Measurements from ENCODE around the gene ATP5IF1.
A peak's percentile ranks its signal among the peaks of the same experiment; 100 is the strongest.

ATP5IF1 gene

DNA sequence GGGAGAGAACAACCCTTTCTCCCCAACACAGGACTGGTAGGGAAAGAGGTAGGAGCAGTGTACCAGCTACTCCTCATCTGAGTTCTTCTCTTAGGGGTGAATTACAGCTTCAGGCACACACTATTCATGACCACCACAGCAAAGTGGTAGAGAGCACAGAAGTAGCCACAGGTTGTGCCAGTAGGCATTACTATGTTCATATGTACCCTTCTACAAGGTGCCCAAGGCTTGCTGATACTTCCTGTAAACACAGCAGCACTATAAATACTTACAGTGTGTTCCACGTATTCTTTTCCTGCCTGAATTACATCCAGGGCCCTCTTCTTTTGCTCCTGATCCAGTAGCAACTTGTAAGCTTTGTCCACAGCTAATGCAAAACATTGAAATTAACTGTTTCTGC lies 26.2 kb upstream of the ATP5IF1 start:
- no peak overlapping the region for H3K9ac ChIP-seq (ENCODE audit: low read depth, low read length)

DNA sequence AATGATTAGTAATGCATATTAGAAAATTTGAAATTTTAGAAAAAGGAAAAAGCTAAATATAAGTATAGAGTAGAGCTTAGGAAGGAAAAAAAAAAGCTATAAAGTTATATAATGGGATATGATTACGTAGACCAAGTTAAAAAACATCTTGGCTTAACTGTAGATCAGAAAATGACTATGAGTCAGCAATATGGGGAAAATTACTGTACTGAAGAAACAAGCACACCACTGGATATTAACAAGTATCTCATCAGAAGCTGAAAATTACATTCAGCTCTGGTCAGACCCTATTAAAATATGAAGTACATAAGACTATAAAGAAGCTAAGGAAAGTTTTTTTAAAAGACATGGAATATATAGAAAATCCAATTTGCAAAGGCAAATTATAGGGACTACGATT lies 22.6 kb upstream of the ATP5IF1 start:
- no peak overlapping the region for H3K9ac ChIP-seq (ENCODE audit: low read depth, low read length)
- peaks cover 7% of the 10 kb centered on the region for H3K36me3 ChIP-seq (ENCODE audit: insufficient read depth, low read length)
- H3K4me1 ChIP-seq (ENCODE audit: insufficient read depth, low read length): no peaks in the 10 kb centered on the region
- no peaks in the 10 kb centered on the region for H3K9me3 ChIP-seq (ENCODE audit: control insufficient read depth, insufficient read depth, low read length)

More for the DNA sequence above, 26.2 kb upstream of the ATP5IF1 start:
- H3K4me1 ChIP-seq (ENCODE audit: insufficient read depth, low read length): no peaks in the 10 kb centered on the region
- no peaks in the 10 kb centered on the region for H3K9me3 ChIP-seq (ENCODE audit: control insufficient read depth, insufficient read depth, low read length)
- peaks cover 9% of the 10 kb centered on the region for H3K36me3 ChIP-seq (ENCODE audit: insufficient read depth, low read length)

DNA sequence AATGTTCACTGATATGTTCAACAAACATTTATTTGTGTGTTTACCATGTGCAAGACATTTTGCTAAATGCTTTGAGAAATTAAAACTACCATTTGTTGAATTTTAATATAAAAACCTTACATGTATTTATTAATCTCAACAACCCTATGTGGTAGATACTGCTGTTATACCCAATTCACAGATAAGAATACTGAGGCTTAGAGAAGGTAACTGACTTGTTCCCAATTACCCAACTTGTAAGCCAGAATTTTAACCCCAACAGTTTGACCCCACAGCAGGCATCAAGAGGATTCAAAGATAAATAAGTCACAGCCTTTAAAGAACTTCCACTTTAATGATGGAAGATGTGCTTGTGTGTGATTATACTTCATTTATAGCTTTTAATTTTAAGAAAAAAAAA lies 6.8 kb upstream of the ATP5IF1 start:
- Histone ChIP-seq H3K9me3 (ENCODE audit: control insufficient read depth, insufficient read depth, low read length) (no peaks in the 10 kb centered on the region; the same call in 1 of the 2 replicates), H3K36me3 (ENCODE audit: insufficient read depth, low read length) (peaks cover 5% of the 10 kb centered on the region), H3K9ac (ENCODE audit: low read depth, low read length) (no peak overlapping the region), H3K4me1 (ENCODE audit: insufficient read depth, low read length) (no peaks in the 10 kb centered on the region)

DNA sequence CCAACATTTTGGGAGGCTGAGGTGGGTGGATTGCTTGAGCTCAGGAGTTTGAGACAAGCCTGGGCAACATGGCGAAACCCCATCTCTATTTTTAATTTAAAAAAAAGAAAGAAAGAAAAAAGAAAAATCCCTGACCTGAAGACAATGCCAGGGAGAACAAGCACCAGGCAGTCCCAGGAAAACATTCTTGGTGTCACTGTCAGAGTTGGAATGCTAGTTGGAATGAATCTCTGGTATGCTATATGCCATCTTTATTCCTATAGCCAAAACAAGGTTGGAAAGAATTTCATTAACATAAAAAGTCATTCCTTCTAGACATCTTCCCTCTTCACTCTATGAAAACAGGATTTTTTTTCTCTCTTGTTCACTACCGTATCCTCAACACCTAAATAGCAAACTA lies 5.9 kb upstream of the ATP5IF1 start:
- Histone ChIP-seq H3K9ac (ENCODE audit: low read depth, low read length) (no peak overlapping the region), H3K9me3 (ENCODE audit: control insufficient read depth, insufficient read depth, low read length) (no peaks in the 10 kb centered on the region; the same call in 1 of the 2 replicates), H3K36me3 (ENCODE audit: insufficient read depth, low read length) (peaks cover 5% of the 10 kb centered on the region), H3K4me1 (ENCODE audit: insufficient read depth, low read length) (no peaks in the 10 kb centered on the region)

DNA sequence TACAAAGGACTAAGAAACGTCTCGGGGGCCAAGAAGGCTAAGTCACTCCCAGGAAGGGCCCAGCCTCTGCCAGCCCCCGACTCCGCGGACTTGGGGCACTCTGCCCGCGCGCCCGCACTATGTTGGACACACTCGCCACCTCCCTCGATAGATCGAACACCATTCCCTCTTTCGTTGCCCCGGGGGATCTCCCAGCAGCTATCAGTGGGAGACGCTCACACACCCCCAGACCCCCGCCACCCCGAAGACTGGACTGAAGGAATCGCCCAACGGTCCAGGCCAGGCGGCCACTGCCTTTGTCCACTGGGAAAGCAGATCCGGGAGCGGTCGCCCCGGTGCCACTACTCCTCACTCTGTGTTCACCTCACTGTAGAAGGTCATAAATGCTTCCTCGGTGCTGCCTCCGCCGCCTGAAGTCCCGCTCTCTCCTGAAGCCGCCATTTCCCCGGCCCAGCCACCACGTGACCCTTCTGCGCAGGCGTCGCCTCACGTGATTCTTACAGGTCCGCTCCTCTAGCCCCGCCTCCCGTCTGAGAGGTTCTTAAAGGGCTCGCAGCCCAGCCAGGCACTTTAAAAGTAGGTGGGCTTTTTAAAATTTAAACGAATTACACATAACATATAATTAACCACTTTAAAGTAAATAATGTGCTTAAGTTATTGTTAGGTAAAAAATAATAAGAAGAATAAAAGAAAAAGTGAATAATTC lies 3.2 kb upstream of the ATP5IF1 start, which contains the start of gene DNAJC8:
Gene DNAJC8 (minus strand): TSS at position 472 of the 706 bp plus-strand sequence. CDS start 31 bp downstream, at position 441.
- H3K36me3 ChIP-seq (ENCODE audit: insufficient read depth, low read length): peaks cover 5% of the 10 kb centered on the region
- no peaks in the 10 kb centered on the region; the same call in 1 of the 2 replicates for H3K9me3 ChIP-seq (ENCODE audit: control insufficient read depth, insufficient read depth, low read length)
- peak within 1 kb of the TSS; percentile 78 for H3K9ac ChIP-seq (ENCODE audit: low read depth, low read length)
- H3K4me1 ChIP-seq (ENCODE audit: insufficient read depth, low read length): 0 out of 2 replicates have a peak, but pooled peaks cover 7% of the 10 kb centered on the region

DNA sequence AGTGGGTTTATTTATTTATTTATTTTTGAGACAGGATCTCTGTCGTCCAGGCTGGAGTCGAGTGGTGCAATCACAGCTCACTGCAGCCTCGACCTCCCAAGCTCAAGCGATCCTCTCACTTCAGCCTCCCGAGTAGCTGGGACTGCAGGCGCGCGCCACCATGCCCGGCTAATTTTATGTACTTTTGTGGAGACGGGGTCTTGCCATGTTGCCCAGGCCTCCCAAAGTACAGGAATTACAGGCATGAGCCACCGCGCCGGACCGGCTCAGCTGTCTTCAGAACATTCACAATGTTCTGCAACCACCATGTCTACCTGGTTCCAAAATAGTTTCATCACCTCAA lies 2.7 kb upstream of the ATP5IF1 start:
- peaks cover 9% of the 10 kb centered on the region for H3K36me3 ChIP-seq (ENCODE audit: insufficient read depth, low read length)
- H3K4me1 ChIP-seq (ENCODE audit: insufficient read depth, low read length): 0 out of 2 replicates have a peak, but pooled peaks cover 7% of the 10 kb centered on the region
- H3K9ac ChIP-seq (ENCODE audit: low read depth, low read length): peak overlapping the region; percentile 78; the same call in 1 of the 2 replicates

DNA sequence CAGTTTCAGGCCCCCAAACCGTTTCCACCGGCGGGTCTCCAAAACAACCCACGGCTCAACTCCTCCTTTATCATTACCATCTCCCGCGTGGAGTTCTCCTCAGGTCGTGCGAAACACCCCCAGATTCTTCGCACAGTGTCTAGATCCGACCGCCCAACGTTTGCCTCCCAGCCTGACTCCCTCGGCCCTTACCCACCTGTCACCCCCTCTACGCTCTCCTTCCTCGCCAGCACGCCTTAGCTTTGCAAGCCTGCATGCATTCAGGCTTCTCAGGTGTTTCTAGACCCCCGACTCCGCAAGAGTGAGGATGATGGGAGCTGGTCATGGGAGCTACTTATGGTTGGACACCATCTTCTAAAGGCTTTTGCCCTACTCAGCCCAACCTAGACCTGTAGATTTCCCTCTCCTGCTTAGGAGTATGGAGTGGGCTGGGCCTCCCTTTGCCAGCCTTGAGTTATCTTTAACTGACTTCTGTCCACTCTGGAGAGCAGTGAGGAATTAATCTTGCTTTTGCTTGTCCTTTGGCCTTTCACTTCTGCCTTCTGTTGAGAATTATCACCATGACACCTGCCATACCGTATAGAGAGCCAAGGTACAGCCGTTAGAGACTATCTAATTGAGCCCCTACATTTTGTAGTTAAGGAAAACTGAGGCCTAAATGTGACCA lies 865 bp downstream of the ATP5IF1 start:
- Histone ChIP-seq H3K4me1 (ENCODE audit: insufficient read depth, low read length) (0 out of 2 replicates have a peak, but pooled peaks cover 7% of the 10 kb centered on the region), H3K9me3 (ENCODE audit: control insufficient read depth, insufficient read depth, low read length) (no peaks in the 10 kb centered on the region; the same call in 1 of the 2 replicates), H3K36me3 (ENCODE audit: insufficient read depth, low read length) (peaks cover 6% of the 10 kb centered on the region; the same call in 1 of the 2 replicates), H3K9ac (ENCODE audit: low read depth, low read length) (peak overlapping the region; percentile 92)

More for the DNA sequence above, 2.7 kb upstream of the ATP5IF1 start:
- no peaks in the 10 kb centered on the region; the same call in 1 of the 2 replicates for H3K9me3 ChIP-seq (ENCODE audit: control insufficient read depth, insufficient read depth, low read length)

DNA sequence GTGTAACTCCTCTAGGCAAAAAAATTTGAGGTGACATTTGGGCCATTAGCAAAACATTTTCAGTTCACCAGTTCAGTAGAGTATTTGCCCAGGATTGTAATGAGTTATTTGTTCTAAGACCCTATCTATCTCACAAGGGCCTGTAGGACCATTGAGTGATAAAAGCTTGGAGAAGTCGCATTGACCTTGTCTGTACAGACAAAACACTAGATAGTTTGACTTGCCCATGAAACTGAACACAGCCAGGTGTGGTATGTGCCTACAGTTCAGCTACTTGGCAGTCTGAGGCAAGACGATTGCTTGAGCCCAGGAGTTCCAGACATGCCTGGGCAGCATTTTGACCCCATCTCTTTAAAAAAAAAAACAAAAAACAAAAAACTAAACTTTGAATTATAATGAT lies 3.1 kb downstream of the ATP5IF1 start:
- Histone ChIP-seq H3K4me1 (ENCODE audit: insufficient read depth, low read length) (0 out of 2 replicates have a peak, but pooled peaks cover 7% of the 10 kb centered on the region), H3K9me3 (ENCODE audit: control insufficient read depth, insufficient read depth, low read length) (no peaks in the 10 kb centered on the region), H3K36me3 (ENCODE audit: insufficient read depth, low read length) (peaks cover 6% of the 10 kb centered on the region), H3K9ac (ENCODE audit: low read depth, low read length) (no peak overlapping the region)

DNA sequence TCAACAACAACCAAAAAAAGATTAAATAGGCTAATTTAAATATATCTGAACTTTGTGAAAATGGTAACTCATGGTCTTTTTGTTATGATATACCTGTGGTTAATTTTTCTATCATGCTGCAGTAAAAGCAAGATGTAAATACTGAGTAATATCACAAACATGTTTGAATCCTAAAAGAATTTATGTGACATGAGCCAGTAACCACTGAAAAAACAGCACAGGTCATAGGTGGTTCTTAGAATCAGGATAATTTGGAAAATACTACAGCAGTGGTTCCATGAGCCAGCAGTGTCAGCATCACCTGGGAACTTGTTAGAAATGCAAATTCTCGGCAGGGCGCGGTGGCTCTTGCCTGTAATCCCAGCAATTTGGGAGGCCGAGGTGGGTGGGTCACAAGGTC lies 4.1 kb downstream of the ATP5IF1 start:
- Histone ChIP-seq H3K36me3 (ENCODE audit: insufficient read depth, low read length) (peaks cover 6% of the 10 kb centered on the region), H3K9me3 (ENCODE audit: control insufficient read depth, insufficient read depth, low read length) (no peaks in the 10 kb centered on the region), H3K4me1 (ENCODE audit: insufficient read depth, low read length) (0 out of 2 replicates have a peak, but pooled peaks cover 7% of the 10 kb centered on the region), H3K9ac (ENCODE audit: low read depth, low read length) (no peak overlapping the region)

DNA sequence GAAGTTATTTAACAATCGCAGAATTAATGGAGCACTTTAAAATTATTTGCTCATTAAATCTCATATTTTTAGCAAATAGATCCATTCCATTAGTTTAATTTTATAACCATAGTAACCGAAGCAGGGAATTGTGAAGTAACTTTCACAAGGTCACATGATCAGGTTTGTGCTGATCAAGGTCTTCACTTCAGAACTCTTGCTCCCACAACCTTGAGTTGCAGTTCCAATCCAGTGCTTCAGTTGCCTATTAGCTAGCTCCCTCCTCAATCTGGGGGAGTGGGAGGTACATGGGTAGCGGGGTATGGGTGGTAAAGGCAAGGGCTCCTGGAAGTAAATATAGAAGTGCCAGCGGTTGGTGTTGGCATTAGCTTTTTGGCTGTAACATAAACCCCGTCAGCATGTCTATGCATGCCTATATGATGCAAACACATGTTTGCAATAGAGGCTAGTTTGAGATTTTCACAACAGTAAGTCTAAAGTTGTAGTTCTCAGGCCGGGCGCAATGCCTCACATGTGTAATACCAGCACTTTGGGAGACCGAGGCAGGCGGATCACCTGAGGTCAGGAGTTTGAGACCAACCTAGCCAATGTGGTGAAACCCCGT lies 5.8 kb downstream of the ATP5IF1 start:
- no peak overlapping the region for H3K9ac ChIP-seq (ENCODE audit: low read depth, low read length)
- no peaks in the 10 kb centered on the region for H3K9me3 ChIP-seq (ENCODE audit: control insufficient read depth, insufficient read depth, low read length)
- 0 out of 2 replicates have a peak, but pooled peaks cover 7% of the 10 kb centered on the region for H3K4me1 ChIP-seq (ENCODE audit: insufficient read depth, low read length)
- H3K36me3 ChIP-seq (ENCODE audit: insufficient read depth, low read length): peaks cover 6% of the 10 kb centered on the region

DNA sequence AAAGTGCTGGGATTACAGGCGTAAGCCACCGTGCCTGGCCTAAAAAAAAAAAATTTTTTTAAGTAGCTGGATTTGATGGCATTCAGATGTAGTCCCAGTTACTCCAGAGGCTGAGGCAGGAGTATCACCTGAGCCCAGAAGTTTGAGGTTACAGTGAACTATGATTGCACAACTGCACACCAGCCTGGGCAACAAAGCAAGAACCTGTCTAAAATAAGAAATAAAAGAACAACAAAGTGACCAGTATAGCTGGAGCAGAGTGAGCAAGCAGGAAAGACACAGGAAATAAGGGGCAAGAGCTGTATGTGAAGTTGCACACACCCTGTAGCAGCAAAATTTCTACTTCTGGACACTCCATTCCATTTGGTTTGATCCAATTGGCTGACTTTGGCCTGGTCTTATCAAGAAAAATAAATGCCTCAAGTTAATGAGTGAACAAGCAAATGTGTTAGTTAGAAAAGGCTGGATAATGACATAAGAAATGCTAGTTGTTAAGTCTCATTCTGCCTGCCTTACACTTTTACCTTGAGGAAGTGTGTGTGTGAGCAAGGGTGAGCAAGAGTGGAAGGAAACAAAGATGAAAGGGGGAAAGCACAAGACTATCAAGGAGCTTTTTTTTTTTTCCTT lies 7.9 kb downstream of the ATP5IF1 start:
- H3K9me3 ChIP-seq (ENCODE audit: control insufficient read depth, insufficient read depth, low read length): no peaks in the 10 kb centered on the region
- no peak overlapping the region for H3K9ac ChIP-seq (ENCODE audit: low read depth, low read length)
- peaks cover 11% of the 10 kb centered on the region for H3K4me1 ChIP-seq (ENCODE audit: insufficient read depth, low read length)
- H3K36me3 ChIP-seq (ENCODE audit: insufficient read depth, low read length): no peaks in the 10 kb centered on the region; the same call in none of the 2 replicates

DNA sequence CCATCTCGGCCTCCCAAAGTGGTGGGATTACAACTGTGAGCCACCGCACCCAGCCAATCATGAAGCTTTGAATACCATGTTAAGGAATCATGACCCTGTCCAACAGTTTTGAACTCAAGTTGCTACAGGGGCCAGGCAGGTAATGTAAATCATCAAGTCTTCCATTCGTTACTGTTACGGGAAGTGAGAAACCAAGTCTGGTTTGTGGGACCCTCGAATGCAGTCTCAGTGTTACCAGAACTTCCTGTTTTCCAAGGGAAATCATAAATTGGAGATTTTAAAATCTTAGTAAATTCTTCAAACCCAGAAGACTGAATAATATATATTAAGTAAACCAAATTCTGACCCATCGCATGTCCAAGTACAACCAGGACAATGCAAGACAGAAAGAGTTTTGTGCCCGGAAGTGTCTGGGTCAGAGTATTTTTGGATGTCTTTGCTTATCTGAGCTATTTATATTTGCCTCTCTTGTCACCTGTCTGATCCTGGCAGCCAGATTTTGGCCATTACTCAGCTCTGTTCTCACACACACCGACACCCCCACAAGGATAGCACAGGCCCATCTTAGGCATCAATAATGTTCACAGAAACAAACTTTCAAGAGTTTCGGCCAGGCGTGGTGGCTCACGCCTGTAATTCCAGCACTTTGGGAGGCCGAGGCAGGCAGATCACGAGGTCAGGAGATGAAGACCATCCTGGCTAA lies 8.8 kb downstream of the ATP5IF1 start:
- no peaks in the 10 kb centered on the region for H3K9me3 ChIP-seq (ENCODE audit: control insufficient read depth, insufficient read depth, low read length)
- H3K4me1 ChIP-seq (ENCODE audit: insufficient read depth, low read length): peaks cover 18% of the 10 kb centered on the region
- no peak overlapping the region for H3K9ac ChIP-seq (ENCODE audit: low read depth, low read length)
- no peaks in the 10 kb centered on the region; the same call in none of the 2 replicates for H3K36me3 ChIP-seq (ENCODE audit: insufficient read depth, low read length)

DNA sequence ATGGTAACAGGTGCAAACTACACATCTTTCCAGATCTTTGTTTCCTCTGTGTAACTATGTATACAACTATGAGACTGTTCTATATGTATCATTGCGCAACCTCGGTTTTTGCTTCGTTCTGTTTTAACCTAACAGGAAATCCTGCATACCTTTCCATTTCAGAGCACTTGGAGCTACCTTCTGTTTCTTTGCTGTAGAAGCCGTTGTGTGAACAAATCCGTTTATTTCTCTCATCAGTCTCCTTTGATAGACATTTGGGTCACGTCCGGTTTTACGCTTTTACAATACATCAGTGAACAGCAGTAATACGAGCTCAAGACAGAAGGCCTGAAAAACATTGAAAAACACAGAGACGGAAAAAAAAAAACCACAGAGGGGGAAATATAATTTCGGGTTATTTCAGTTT lies 10.5 kb downstream of the ATP5IF1 start:
- H3K4me1 ChIP-seq (ENCODE audit: insufficient read depth, low read length): peaks cover 23% of the 10 kb centered on the region
- H3K36me3 ChIP-seq (ENCODE audit: insufficient read depth, low read length): no peaks in the 10 kb centered on the region; the same call in none of the 2 replicates
- no peaks in the 10 kb centered on the region for H3K9me3 ChIP-seq (ENCODE audit: control insufficient read depth, insufficient read depth, low read length)
- peak overlapping the region; percentile 87 for H3K9ac ChIP-seq (ENCODE audit: low read depth, low read length)
